Frontal cortex (tissue), 4 donors: Measurements from ENCODE around the gene LPCAT1. TPM values are rescaled to one million over a fixed set of nuclear protein-coding genes. Genes with fewer than 3 reads are reported as not detected.
A peak's percentile ranks its signal among the peaks of the same experiment; 100 is the strongest.

ENCODE experiments used
- DNase-seq, 2 donors: peaks; one replicate each; pipeline ENCODE4 v3.0.0; 2012; ENCODE audit warnings: low spot score in 2 of 2
- FAIRE-seq: peaks from 2 replicates; lab custom pipeline; 2012; peaks lifted over from hg19 to GRCh38; lab: Jason Lieb, UNC
- total RNA-seq: library from RNA; depleted of rRNA; stranded (reverse); fragments of >200 nt; gene quantifications from one replicate; pipeline ENCODE4 v1.2.3, GENCODE V29; 2014
- donor health status: control.
- donor health status: control.
- donor health status: control.

The LPCAT1 gene
- total RNA-seq, 1 donor from 2014 or later: 127 TPM

GRCh38 chr5:1501372-1502045, 22.3 kb downstream of the LPCAT1 start:
- DNase-seq (no peak), FAIRE-seq (no peak)

GRCh38 chr5:1500411-1501091, 23.2 kb downstream of the LPCAT1 start:
- peak in 1 of 2 donors; percentile 59 for DNase-seq
- FAIRE-seq: no peak

- FAIRE-seq (no peak), DNase-seq (no peak)
These were observed 23.9 kb downstream of the LPCAT1 start for GRCh38 chr5:1499851-1500250.

- FAIRE-seq: no peak
These were observed 24.9 kb downstream of the LPCAT1 start for GRCh38 chr5:1498623-1499416.

GRCh38 chr5:1497795-1498622, 25.8 kb downstream of the LPCAT1 start:
- FAIRE-seq (no peak), DNase-seq (no peak)

More at GRCh38 chr5:1498623-1499416, 24.9 kb downstream of the LPCAT1 start:
- DNase-seq: no peak

- no peak for FAIRE-seq
- DNase-seq: no peak
These were observed 26.4 kb downstream of the LPCAT1 start for GRCh38 chr5:1497242-1497777.

GRCh38 chr5:1495525-1495897, 28.2 kb downstream of the LPCAT1 start:
- DNase-seq (no peak), FAIRE-seq (no peak)

- FAIRE-seq (no peak), DNase-seq (no peak)
These were observed 28.8 kb downstream of the LPCAT1 start for GRCh38 chr5:1494780-1495524.

- no peak for FAIRE-seq
These were observed 29.8 kb downstream of the LPCAT1 start for GRCh38 chr5:1493941-1494340.

GRCh38 chr5:1493413-1493812, 30.3 kb downstream of the LPCAT1 start:
- DNase-seq (no peak), FAIRE-seq (no peak)

More at GRCh38 chr5:1493941-1494340, 29.8 kb downstream of the LPCAT1 start:
- no peak for DNase-seq

GRCh38 chr5:1492757-1493156, 31.0 kb downstream of the LPCAT1 start:
- FAIRE-seq (no peak), DNase-seq (no peak)

GRCh38 chr5:1490376-1490775, 33.4 kb downstream of the LPCAT1 start:
- FAIRE-seq (no peak), DNase-seq (no peak)

GRCh38 chr5:1489754-1490153, 34.0 kb downstream of the LPCAT1 start:
- FAIRE-seq (no peak), DNase-seq (no peak)

- no peak for FAIRE-seq
- DNase-seq: no peak
These were observed 34.7 kb downstream of the LPCAT1 start for GRCh38 chr5:1488882-1489680.

- DNase-seq: no peak
- no peak for FAIRE-seq
These were observed 36.5 kb downstream of the LPCAT1 start for GRCh38 chr5:1487079-1487764.

GRCh38 chr5:1486271-1486670, 37.5 kb downstream of the LPCAT1 start:
- FAIRE-seq (no peak), DNase-seq (no peak)

GRCh38 chr5:1485579-1486118, 38.1 kb downstream of the LPCAT1 start:
- DNase-seq (peak in 1 of 2 donors; percentile 53), FAIRE-seq (no peak)
